Fibroblast of mammary gland (primary cell): ENCODE results near the gene CD34.

Source experiments
- DNase-seq: peaks from one replicate; pipeline ENCODE4 v3.0.0-alpha.2; 2010; ENCODE audit warnings: low read depth
- H3K4me3 ChIP-seq: 2 replicates; pipeline ENCODE4 v1.5.1; 2011; ENCODE audit warnings: low read depth, mild to moderate bottlenecking, low read length, moderate library complexity; ENCODE audit not compliant: control insufficient read depth
- CTCF ChIP-seq: conservative IDR thresholded peaks from 2 replicates; pipeline ENCODE4 v1.5.1; 2011; ENCODE audit warnings: low read depth, low read length, inconsistent platforms; ENCODE audit not compliant: control insufficient read depth, insufficient read depth

The CD34 gene

GRCh38 chr1:207863893-207864535 is 46.9 kb downstream of the CD34 start:
- H3K4me3 ChIP-seq, result no peak overlapping the region
- DNase-seq, result no peak
- no peak for TF ChIP-seq CTCF

GRCh38 chr1:207862241-207862787 is 48.6 kb downstream of the CD34 start:
- no peak for TF ChIP-seq CTCF
- H3K4me3 ChIP-seq, result no peak overlapping the region
- peak; percentile 61 for DNase-seq

GRCh38 chr1:207861442-207862177 is 49.3 kb downstream of the CD34 start:
- H3K4me3 ChIP-seq, result no peak overlapping the region
- DNase-seq, result no peak
- no peak for TF ChIP-seq CTCF

- peak; percentile 30 for DNase-seq
- no peak for TF ChIP-seq CTCF
- H3K4me3 ChIP-seq, result no peak overlapping the region
Observed at GRCh38 chr1:207860531-207860930, 50.4 kb downstream of the CD34 start.

- H3K4me3 ChIP-seq, result no peak overlapping the region
- TF ChIP-seq CTCF, result no peak
- no peak for DNase-seq
Observed at GRCh38 chr1:207858806-207859205, 52.1 kb downstream of the CD34 start.

GRCh38 chr1:207858281-207858680 is 52.6 kb downstream of the CD34 start:
- H3K4me3 ChIP-seq, result no peak overlapping the region
- DNase-seq, result peak; percentile 38
- TF ChIP-seq CTCF, result no peak
